NT2/D1 (cell line): ENCODE measurements around the gene NLRC4.

Experiments used
- SUZ12 ChIP-seq: IDR thresholded peaks from 2 replicates; pipeline ENCODE4 v1.6.1; 2011; ENCODE audit not compliant: insufficient read length, insufficient read depth; ENCODE audit errors: extremely low read depth
- YY1 ChIP-seq: IDR thresholded peaks from 2 replicates; pipeline ENCODE4 v1.6.1; 2011; ENCODE audit not compliant: insufficient read length, insufficient read depth
- ZNF274 ChIP-seq: IDR thresholded peaks from 2 replicates; pipeline ENCODE4 v1.6.1; 2011; ENCODE audit warnings: mild to moderate bottlenecking, low read depth, low read length

GRCh38 chr2:32272279-32272678 lies 7.6 kb upstream of the NLRC4 start:
- TF ChIP-seq YY1 = no peak
- TF ChIP-seq ZNF274 = no peak
- no peak for TF ChIP-seq SUZ12
